Measurements from ENCODE around the gene PGD. TPM values are rescaled to one million over a fixed set of nuclear protein-coding genes. Genes with fewer than 3 reads are reported as not detected.
"Not testable (repeated sequence)": the region's sequence is repeated elsewhere in the genome, so short reads cannot be mapped to it uniquely, and the experiment has no call there.

PGD gene
- total RNA-seq, 1 donor from 2014 or later: 199 TPM

- TF ChIP-seq, protein P1, sequence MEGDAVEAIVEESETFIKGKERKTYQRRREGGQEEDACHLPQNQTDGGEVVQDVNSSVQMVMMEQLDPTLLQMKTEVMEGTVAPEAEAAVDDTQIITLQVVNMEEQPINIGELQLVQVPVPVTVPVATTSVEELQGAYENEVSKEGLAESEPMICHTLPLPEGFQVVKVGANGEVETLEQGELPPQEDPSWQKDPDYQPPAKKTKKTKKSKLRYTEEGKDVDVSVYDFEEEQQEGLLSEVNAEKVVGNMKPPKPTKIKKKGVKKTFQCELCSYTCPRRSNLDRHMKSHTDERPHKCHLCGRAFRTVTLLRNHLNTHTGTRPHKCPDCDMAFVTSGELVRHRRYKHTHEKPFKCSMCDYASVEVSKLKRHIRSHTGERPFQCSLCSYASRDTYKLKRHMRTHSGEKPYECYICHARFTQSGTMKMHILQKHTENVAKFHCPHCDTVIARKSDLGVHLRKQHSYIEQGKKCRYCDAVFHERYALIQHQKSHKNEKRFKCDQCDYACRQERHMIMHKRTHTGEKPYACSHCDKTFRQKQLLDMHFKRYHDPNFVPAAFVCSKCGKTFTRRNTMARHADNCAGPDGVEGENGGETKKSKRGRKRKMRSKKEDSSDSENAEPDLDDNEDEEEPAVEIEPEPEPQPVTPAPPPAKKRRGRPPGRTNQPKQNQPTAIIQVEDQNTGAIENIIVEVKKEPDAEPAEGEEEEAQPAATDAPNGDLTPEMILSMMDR (IDR thresholded peaks at IDR 0.05): no peak
- DNase-seq (ENCODE audit: extremely low spot score, unreplicated experiment): no peak
Measured at GRCh38 chr1:10415211-10415930, 16.5 kb downstream of the PGD start.

GRCh38 chr1:10415967-10416366 is 17.1 kb downstream of the PGD start:
- H3K27ac Mint-ChIP-seq (ENCODE audit: unreplicated experiment); H3K9me3 Mint-ChIP-seq (ENCODE audit: unreplicated experiment); H3K4me3 Mint-ChIP-seq (ENCODE audit: unreplicated experiment); H3K27me3 Mint-ChIP-seq (ENCODE audit: unreplicated experiment); DNase-seq (ENCODE audit: extremely low spot score, unreplicated experiment); H3K4me1 Mint-ChIP-seq (ENCODE audit: unreplicated experiment): not testable (repeated sequence)
- H3K36me3 Mint-ChIP-seq (ENCODE audit: unreplicated experiment): peaks cover 77% of the 10 kb centered on the region

More at GRCh38 chr1:10415211-10415930, 16.5 kb downstream of the PGD start:
- Mint-ChIP-seq H3K27me3 (ENCODE audit: unreplicated experiment) (no peaks in the 10 kb centered on the region), H3K4me1 (ENCODE audit: unreplicated experiment) (peaks cover 6% of the 10 kb centered on the region), H3K9me3 (ENCODE audit: unreplicated experiment) (no peaks in the 10 kb centered on the region), H3K4me3 (ENCODE audit: unreplicated experiment) (no peak overlapping the region), H3K27ac (ENCODE audit: unreplicated experiment) (peak overlapping the region; percentile 80), H3K36me3 (ENCODE audit: unreplicated experiment) (peaks cover 75% of the 10 kb centered on the region)

GRCh38 chr1:10418741-10419140 is 19.9 kb downstream of the PGD start:
- H3K4me1 Mint-ChIP-seq (ENCODE audit: unreplicated experiment); H3K27me3 Mint-ChIP-seq (ENCODE audit: unreplicated experiment); H3K9me3 Mint-ChIP-seq (ENCODE audit: unreplicated experiment); H3K27ac Mint-ChIP-seq (ENCODE audit: unreplicated experiment); H3K4me3 Mint-ChIP-seq (ENCODE audit: unreplicated experiment); DNase-seq (ENCODE audit: extremely low spot score, unreplicated experiment): not testable (repeated sequence)
- peaks cover 59% of the 10 kb centered on the region for H3K36me3 Mint-ChIP-seq (ENCODE audit: unreplicated experiment)

GRCh38 chr1:10419351-10419750 is 20.5 kb downstream of the PGD start:
- Mint-ChIP-seq H3K4me3 (ENCODE audit: unreplicated experiment) (no peak overlapping the region), H3K27me3 (ENCODE audit: unreplicated experiment) (no peaks in the 10 kb centered on the region), H3K36me3 (ENCODE audit: unreplicated experiment) (peaks cover 55% of the 10 kb centered on the region), H3K9me3 (ENCODE audit: unreplicated experiment) (no peaks in the 10 kb centered on the region), H3K4me1 (ENCODE audit: unreplicated experiment) (peaks cover 14% of the 10 kb centered on the region), H3K27ac (ENCODE audit: unreplicated experiment) (no peak overlapping the region)
- no peak for DNase-seq (ENCODE audit: extremely low spot score, unreplicated experiment)
- TF ChIP-seq, protein P1 (IDR thresholded peaks at IDR 0.05): no peak

DNA sequence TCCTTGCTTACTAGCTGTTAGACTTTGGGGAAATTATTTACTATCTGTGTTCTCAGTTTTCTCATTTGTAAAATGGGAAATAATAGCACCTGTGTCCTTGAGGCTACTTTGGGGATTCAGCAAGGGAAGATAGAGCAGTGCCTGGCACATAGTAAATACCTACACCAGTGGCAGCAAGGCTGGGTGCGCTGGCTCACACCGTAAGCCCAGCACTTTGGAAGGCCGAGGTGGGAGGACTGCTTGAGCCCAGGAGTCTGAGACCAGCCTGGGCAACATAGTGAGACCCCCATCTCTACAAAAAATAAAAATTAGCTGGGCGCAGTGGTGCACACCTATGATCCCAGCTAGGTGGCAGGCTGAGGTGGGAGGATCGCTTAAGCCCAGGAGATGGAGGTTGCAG is 22.8 kb downstream of the PGD start:
- no peak overlapping the region for H3K27ac Mint-ChIP-seq (ENCODE audit: unreplicated experiment)
- H3K36me3 Mint-ChIP-seq (ENCODE audit: unreplicated experiment): peaks cover 42% of the 10 kb centered on the region
- TF ChIP-seq, protein P1 (IDR thresholded peaks at IDR 0.05): no peak
- H3K4me1 Mint-ChIP-seq (ENCODE audit: unreplicated experiment): peaks cover 8% of the 10 kb centered on the region
- H3K27me3 Mint-ChIP-seq (ENCODE audit: unreplicated experiment): no peaks in the 10 kb centered on the region
- no peak overlapping the region for H3K4me3 Mint-ChIP-seq (ENCODE audit: unreplicated experiment)
- no peak for DNase-seq (ENCODE audit: extremely low spot score, unreplicated experiment)
- no peaks in the 10 kb centered on the region for H3K9me3 Mint-ChIP-seq (ENCODE audit: unreplicated experiment)

DNA sequence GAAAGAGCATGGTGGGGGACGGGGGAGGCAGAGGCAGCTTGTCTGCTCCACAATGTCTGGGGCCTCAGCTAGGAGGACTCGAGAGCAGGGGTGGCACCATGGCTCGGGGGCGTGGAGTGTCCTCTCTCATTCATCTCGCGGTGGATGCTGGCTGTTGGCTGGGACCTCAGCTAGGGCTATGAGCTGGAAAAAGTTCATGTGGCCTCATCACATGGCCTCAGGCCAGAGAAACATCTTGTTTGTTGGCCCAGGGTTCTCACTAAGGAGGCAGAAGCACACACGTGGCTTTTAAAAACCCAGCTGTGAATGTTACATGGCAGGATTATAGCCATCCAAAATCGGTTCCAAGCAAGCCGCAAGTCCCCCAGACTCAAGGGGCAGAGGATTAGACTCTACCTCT is 25.2 kb downstream of the PGD start:
- no peaks in the 10 kb centered on the region for H3K9me3 Mint-ChIP-seq (ENCODE audit: unreplicated experiment)

More for the DNA sequence above, 25.2 kb downstream of the PGD start:
- TF ChIP-seq, protein P1 (IDR thresholded peaks at IDR 0.05): no peak
- Mint-ChIP-seq H3K4me3 (ENCODE audit: unreplicated experiment) (no peak overlapping the region), H3K4me1 (ENCODE audit: unreplicated experiment) (peaks cover 12% of the 10 kb centered on the region), H3K36me3 (ENCODE audit: unreplicated experiment) (peaks cover 21% of the 10 kb centered on the region), H3K27ac (ENCODE audit: unreplicated experiment) (peak overlapping the region; percentile 29), H3K27me3 (ENCODE audit: unreplicated experiment) (no peaks in the 10 kb centered on the region)
- no peak for DNase-seq (ENCODE audit: extremely low spot score, unreplicated experiment)

Measured in osteocyte (in vitro differentiated cells).